GM18520 (cell line): Measurements from ENCODE around the gene RABGAP1L.
A peak's percentile ranks its signal among the peaks of the same experiment; 100 is the strongest.
"Not testable (repeated sequence)": the region's sequence is repeated elsewhere in the genome, so short reads cannot be mapped to it uniquely, and the experiment has no call there.

ENCODE experiments used
- ATAC-seq: cut with Tn5 transposase; IDR thresholded peaks from one replicate; pipeline ENCODE4 v1.9.1; 2021; ENCODE audit not compliant: unreplicated experiment

The RABGAP1L gene

GRCh38 chr1:174848593-174849560, 689.6 kb downstream of the RABGAP1L start:
- not testable (repeated sequence) for ATAC-seq

GRCh38 chr1:174850726-174851125, 691.4 kb downstream of the RABGAP1L start:
- no peak for ATAC-seq

GRCh38 chr1:174858301-174858700, 699.0 kb downstream of the RABGAP1L start:
- no peak for ATAC-seq

- no peak for ATAC-seq
These were observed 711.0 kb downstream of the RABGAP1L start for GRCh38 chr1:174870319-174870718.

GRCh38 chr1:174871886-174872285, 712.6 kb downstream of the RABGAP1L start:
- no peak for ATAC-seq

- ATAC-seq: no peak
These were observed 713.3 kb downstream of the RABGAP1L start for GRCh38 chr1:174872615-174873058.

- peak; percentile 53 for ATAC-seq
These were observed 715.2 kb downstream of the RABGAP1L start for GRCh38 chr1:174874331-174875053.

- no peak for ATAC-seq
These were observed 716.0 kb downstream of the RABGAP1L start for GRCh38 chr1:174875306-174875705.

- ATAC-seq: no peak
These were observed 717.9 kb downstream of the RABGAP1L start for GRCh38 chr1:174877208-174877673.

- no peak for ATAC-seq
These were observed 720.9 kb downstream of the RABGAP1L start for GRCh38 chr1:174880171-174880570.

GRCh38 chr1:174883409-174883808, 724.1 kb downstream of the RABGAP1L start:
- ATAC-seq: no peak

- ATAC-seq: no peak
These were observed 724.7 kb downstream of the RABGAP1L start for GRCh38 chr1:174884038-174884437.

GRCh38 chr1:174884566-174884965, 725.2 kb downstream of the RABGAP1L start:
- ATAC-seq: no peak

- no peak for ATAC-seq
These were observed 730.7 kb downstream of the RABGAP1L start for GRCh38 chr1:174890024-174890423.

- ATAC-seq: no peak
These were observed 732.7 kb downstream of the RABGAP1L start for GRCh38 chr1:174892016-174892415.

GRCh38 chr1:174894117-174894762, 734.9 kb downstream of the RABGAP1L start:
- no peak for ATAC-seq

- not testable (repeated sequence) for ATAC-seq
These were observed 736.3 kb downstream of the RABGAP1L start for GRCh38 chr1:174895610-174896009.

- no peak for ATAC-seq
These were observed 738.9 kb downstream of the RABGAP1L start for GRCh38 chr1:174898102-174898797.

- ATAC-seq: no peak
These were observed 741.0 kb downstream of the RABGAP1L start for GRCh38 chr1:174900317-174900716.

- no peak for ATAC-seq
These were observed 743.3 kb downstream of the RABGAP1L start for GRCh38 chr1:174902531-174903099.
